Anterior cingulate cortex (tissue), 58 donors: ENCODE results near the gene RUVBL1.

ENCODE experiments used
- DNase-seq, 58 donors: peaks; one replicate each; lab custom pipeline; 2025; lab: John Stamatoyannopoulos, UW

Gene RUVBL1

DNA sequence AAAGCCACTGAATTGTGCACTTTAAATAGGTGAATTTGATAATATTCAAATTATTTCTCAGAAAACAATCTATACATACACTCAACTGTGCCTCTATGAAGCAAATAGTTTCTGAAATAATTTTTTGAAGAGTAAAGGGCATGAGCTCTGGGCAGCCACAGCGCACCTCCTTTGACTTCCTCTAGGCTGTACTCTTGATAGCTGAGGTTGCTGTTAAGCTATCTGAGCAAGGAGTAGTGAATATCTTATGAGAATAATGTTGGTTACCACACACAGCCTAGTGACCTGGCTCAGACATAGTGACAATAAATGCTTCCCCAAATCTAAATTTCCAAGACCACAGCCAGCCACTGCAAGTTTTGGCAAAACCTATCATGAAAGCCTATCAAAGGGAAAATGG, 83.0 kb downstream of the RUVBL1 start:
- no peak for DNase-seq

DNA sequence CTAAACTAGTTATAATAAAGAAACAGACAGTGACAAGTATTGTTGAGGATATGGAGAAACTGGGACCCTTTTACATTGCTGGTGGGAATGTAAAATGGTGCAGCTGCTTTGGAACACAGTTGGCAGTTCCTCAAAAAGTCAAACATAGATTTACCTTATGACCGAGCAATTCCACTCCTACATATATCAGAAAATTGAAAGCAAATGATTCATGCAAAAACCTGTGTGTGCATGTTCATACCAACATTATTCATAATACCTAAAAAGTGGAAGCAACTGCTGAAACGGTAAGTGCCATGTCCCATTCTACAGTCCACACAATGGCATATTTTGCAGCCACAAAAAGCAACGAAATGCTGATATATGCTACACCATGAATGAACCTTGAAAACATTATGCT, 83.6 kb downstream of the RUVBL1 start:
- DNase-seq, result no peak

DNA sequence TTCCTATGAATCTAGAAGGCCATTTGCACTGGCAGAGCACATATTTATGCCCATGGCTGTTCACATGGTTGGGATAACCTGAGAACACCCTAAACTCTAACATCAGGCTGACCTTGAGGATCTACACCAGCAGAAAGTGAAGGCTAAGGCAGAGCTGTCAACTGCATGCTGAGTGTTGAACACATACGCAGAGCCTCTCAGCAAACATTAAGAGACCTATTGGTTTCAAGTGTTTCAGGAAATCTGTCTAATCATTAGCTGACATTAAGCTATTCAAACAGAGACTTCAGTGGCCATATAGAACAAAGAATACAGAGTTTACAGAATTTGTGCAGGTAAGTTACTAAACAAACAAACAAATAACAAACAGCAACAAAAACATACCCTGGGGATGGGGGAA, 87.5 kb downstream of the RUVBL1 start:
- DNase-seq, result no peak

DNA sequence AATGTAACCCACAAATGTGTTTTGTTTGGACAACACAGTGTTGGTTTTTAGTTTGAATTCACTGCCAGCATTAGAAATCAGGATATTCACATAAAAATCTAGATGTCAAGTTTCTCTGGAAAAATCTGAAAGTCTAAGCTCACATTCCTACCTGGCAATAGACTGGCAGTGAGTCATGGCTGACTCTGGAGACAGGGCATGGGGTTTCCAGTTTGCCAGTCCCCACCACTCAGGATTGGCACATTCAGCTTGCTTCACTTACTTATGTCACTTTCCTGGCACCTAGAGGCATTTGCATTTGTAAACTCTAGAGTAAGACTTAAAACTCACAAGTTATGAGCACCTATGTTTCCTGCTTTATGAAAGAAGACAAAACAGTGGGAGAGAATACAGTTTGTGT, 90.5 kb downstream of the RUVBL1 start:
- DNase-seq, result no peak
